ENCODE data around the gene PRR14. TPM values are rescaled to one million over a fixed set of nuclear protein-coding genes. Genes with fewer than 3 reads are reported as not detected.

PRR14 gene
- total and polyA plus RNA-seq, 2 of the 8 experiments (the other 6 are each of a cell fraction or from before 2014, with no cell fraction given): 3.6 to 16.1 TPM

DNA sequence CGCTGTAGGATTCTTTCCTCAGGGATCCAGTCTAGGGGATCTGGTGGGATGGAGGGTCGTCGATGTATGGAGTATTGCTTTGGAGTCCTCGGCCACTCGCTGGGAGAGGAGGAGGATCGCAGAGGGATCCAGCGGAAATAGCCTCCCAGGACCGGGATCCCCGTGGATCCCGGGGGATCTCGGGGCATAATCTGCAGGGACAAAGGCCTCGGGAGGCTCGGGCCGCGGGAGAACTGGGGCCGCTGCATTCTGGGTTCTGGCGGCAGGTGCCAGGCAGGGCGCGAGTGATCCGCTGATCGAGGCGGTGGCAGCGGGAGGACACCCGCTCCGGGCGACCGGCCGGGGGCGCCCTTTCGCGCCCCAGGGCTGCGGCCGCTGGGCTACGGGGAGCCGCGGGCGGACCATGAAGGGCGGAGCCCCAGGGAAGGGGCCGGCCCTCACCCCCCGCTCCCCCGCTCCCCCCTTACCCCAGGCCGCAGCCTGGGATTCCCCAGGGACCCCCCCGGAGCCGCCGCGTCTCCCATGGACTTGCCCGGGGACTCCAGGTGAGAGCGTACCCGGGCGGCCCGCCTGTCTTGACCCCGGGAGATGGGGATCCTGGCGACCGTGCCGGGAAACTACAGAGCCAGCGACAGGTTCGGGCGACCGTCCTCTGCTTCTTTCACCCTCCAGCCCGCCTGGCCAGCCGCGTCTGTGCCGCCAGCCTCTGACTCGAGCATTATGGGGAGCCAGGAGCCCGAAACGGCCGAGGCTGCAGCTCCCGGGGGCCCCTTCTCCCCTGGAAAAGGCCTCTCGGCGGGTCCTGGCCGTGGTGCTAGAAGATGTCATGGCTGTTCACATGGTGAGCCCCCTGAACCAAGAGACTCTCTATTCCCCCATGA, 604 bp downstream of the PRR14 start (continued):
- TF ChIP-seq, protein P1, sequence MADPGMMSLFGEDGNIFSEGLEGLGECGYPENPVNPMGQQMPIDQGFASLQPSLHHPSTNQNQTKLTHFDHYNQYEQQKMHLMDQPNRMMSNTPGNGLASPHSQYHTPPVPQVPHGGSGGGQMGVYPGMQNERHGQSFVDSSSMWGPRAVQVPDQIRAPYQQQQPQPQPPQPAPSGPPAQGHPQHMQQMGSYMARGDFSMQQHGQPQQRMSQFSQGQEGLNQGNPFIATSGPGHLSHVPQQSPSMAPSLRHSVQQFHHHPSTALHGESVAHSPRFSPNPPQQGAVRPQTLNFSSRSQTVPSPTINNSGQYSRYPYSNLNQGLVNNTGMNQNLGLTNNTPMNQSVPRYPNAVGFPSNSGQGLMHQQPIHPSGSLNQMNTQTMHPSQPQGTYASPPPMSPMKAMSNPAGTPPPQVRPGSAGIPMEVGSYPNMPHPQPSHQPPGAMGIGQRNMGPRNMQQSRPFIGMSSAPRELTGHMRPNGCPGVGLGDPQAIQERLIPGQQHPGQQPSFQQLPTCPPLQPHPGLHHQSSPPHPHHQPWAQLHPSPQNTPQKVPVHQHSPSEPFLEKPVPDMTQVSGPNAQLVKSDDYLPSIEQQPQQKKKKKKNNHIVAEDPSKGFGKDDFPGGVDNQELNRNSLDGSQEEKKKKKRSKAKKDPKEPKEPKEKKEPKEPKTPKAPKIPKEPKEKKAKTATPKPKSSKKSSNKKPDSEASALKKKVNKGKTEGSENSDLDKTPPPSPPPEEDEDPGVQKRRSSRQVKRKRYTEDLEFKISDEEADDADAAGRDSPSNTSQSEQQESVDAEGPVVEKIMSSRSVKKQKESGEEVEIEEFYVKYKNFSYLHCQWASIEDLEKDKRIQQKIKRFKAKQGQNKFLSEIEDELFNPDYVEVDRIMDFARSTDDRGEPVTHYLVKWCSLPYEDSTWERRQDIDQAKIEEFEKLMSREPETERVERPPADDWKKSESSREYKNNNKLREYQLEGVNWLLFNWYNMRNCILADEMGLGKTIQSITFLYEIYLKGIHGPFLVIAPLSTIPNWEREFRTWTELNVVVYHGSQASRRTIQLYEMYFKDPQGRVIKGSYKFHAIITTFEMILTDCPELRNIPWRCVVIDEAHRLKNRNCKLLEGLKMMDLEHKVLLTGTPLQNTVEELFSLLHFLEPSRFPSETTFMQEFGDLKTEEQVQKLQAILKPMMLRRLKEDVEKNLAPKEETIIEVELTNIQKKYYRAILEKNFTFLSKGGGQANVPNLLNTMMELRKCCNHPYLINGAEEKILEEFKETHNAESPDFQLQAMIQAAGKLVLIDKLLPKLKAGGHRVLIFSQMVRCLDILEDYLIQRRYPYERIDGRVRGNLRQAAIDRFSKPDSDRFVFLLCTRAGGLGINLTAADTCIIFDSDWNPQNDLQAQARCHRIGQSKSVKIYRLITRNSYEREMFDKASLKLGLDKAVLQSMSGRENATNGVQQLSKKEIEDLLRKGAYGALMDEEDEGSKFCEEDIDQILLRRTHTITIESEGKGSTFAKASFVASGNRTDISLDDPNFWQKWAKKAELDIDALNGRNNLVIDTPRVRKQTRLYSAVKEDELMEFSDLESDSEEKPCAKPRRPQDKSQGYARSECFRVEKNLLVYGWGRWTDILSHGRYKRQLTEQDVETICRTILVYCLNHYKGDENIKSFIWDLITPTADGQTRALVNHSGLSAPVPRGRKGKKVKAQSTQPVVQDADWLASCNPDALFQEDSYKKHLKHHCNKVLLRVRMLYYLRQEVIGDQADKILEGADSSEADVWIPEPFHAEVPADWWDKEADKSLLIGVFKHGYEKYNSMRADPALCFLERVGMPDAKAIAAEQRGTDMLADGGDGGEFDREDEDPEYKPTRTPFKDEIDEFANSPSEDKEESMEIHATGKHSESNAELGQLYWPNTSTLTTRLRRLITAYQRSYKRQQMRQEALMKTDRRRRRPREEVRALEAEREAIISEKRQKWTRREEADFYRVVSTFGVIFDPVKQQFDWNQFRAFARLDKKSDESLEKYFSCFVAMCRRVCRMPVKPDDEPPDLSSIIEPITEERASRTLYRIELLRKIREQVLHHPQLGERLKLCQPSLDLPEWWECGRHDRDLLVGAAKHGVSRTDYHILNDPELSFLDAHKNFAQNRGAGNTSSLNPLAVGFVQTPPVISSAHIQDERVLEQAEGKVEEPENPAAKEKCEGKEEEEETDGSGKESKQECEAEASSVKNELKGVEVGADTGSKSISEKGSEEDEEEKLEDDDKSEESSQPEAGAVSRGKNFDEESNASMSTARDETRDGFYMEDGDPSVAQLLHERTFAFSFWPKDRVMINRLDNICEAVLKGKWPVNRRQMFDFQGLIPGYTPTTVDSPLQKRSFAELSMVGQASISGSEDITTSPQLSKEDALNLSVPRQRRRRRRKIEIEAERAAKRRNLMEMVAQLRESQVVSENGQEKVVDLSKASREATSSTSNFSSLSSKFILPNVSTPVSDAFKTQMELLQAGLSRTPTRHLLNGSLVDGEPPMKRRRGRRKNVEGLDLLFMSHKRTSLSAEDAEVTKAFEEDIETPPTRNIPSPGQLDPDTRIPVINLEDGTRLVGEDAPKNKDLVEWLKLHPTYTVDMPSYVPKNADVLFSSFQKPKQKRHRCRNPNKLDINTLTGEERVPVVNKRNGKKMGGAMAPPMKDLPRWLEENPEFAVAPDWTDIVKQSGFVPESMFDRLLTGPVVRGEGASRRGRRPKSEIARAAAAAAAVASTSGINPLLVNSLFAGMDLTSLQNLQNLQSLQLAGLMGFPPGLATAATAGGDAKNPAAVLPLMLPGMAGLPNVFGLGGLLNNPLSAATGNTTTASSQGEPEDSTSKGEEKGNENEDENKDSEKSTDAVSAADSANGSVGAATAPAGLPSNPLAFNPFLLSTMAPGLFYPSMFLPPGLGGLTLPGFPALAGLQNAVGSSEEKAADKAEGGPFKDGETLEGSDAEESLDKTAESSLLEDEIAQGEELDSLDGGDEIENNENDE (IDR thresholded peaks at IDR 0.05; ENCODE audit: insufficient replicate concordance, low read length): no peak
- TF ChIP-seq NRF1 (IDR thresholded peaks at IDR 0.05; ENCODE audit: low read depth, low read length): no peak
- TF ChIP-seq, protein P2, sequence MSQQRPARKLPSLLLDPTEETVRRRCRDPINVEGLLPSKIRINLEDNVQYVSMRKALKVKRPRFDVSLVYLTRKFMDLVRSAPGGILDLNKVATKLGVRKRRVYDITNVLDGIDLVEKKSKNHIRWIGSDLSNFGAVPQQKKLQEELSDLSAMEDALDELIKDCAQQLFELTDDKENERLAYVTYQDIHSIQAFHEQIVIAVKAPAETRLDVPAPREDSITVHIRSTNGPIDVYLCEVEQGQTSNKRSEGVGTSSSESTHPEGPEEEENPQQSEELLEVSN (IDR thresholded peaks at IDR 0.05): 0 out of 2 replicates have a peak, but pooled peaks have one; percentile 24
- TF ChIP-seq JUN (IDR thresholded peaks at IDR 0.05; ENCODE audit: low read depth, low read length): no peak
- no peak for TF ChIP-seq RFX5 (IDR thresholded peaks at IDR 0.05; ENCODE audit: borderline replicate concordance, low read depth, low read length)
- no peak for TF ChIP-seq SP1 (IDR thresholded peaks at IDR 0.05; ENCODE audit: low read depth, low read length)
- no peak for TF ChIP-seq HDAC6 (IDR thresholded peaks at IDR 0.05; ENCODE audit: low read depth, low read length)
- no peak for TF ChIP-seq CEBPB (IDR thresholded peaks at IDR 0.05; ENCODE audit: low read depth, low read length)
- TF ChIP-seq TAF7 (optimal IDR thresholded peaks at IDR 0.05; ENCODE audit: borderline replicate concordance, low read depth, low read length): peak; percentile 73

Data from H1 (cell line).